Suprapubic skin (tissue), 3 donors: Measurements from ENCODE around the gene CDC42EP1.

Experiments
- CTCF ChIP-seq, 2 donors: fragments of 200-600 bp in 1 of 2; fragments of 450-650 bp in 1 of 2; sonication (generic) in 1 of 2; IDR thresholded peaks; one replicate each; pipeline ENCODE4 v1.5.1; 2016 to 2019; ENCODE audit warnings: antibody characterized with exemption in 2 of 2, mild to moderate bottlenecking in 1 of 2, moderate library complexity in 1 of 2
- POLR2AphosphoS5 ChIP-seq, 3 donors: sonication (generic); formaldehyde crosslinking; IDR thresholded peaks; one replicate each; pipeline ENCODE4 v1.6.1; 2017; ENCODE audit warnings: antibody characterized with exemption in 3 of 3

DNA sequence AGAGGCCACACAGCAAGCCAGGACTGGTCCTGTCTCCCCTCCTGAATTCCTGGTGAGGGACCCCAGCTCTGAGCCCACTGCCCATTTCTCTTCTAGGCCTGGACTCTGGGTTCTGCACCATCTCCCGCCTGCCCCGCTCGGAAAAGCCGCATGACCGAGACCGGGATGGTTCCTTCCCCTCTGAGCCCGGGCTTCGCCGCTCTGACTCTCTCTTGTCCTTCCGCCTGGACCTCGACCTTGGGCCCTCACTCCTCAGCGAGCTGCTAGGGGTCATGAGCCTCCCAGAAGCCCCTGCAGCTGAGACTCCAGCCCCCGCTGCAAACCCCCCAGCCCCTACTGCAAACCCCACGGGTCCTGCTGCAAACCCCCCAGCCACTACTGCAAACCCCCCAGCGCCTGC, 7.7 kb downstream of the CDC42EP1 start:
- TF ChIP-seq POLR2AphosphoS5 (IDR thresholded peaks at IDR 0.05) = no peak
- TF ChIP-seq CTCF (IDR thresholded peaks at IDR 0.05) = no peak
